ENCODE data around the gene RRAS2.

- TF ChIP-seq EZH2 (IDR thresholded peaks at IDR 0.05) (no peak), POLR2AphosphoS5 (IDR thresholded peaks at IDR 0.05; ENCODE audit: borderline replicate concordance, low read depth, low read length) (no peak)
Measured at GRCh38 chr11:14370496-14370895, 11.5 kb upstream of the RRAS2 start.

Measured in SK-N-MC (cell line).